HEK293 (cell line): ENCODE measurements around the gene CANT1.

Source experiments
- FEZF1 ChIP-seq: fragments of 450-650 bp; formaldehyde crosslinking; IDR thresholded peaks from 2 replicates; pipeline ENCODE4 v1.5.1; 2016; ENCODE audit warnings: missing biosample characterization, missing genetic modification characterization
- KLF1 ChIP-seq: fragments of 450-650 bp; formaldehyde crosslinking; IDR thresholded peaks from 2 replicates; pipeline ENCODE4 v1.5.1; 2016; ENCODE audit warnings: missing biosample characterization, missing genetic modification characterization
- KLF17 ChIP-seq: fragments of 450-650 bp; formaldehyde crosslinking; IDR thresholded peaks from 2 replicates; pipeline ENCODE4 v1.5.1; 2016; ENCODE audit warnings: missing biosample characterization, missing genetic modification characterization
- KLF8 ChIP-seq: fragments of 450-650 bp; formaldehyde crosslinking; IDR thresholded peaks from 2 replicates; pipeline ENCODE4 v1.5.1; 2016; ENCODE audit warnings: missing biosample characterization, missing genetic modification characterization
- OVOL3 ChIP-seq: fragments of 450-650 bp; formaldehyde crosslinking; IDR thresholded peaks from 2 replicates; pipeline ENCODE4 v1.5.1; 2016; ENCODE audit warnings: missing biosample characterization, missing genetic modification characterization
- PRDM1 ChIP-seq: fragments of 450-650 bp; formaldehyde crosslinking; IDR thresholded peaks from 2 replicates; pipeline ENCODE4; 2016; ENCODE audit warnings: missing biosample characterization, missing genetic modification characterization
- PRDM10 ChIP-seq: fragments of 450-650 bp; formaldehyde crosslinking; IDR thresholded peaks from 2 replicates; pipeline ENCODE4 v1.5.1; 2016; ENCODE audit warnings: missing biosample characterization, missing genetic modification characterization
- REPIN1 ChIP-seq: fragments of 450-650 bp; formaldehyde crosslinking; IDR thresholded peaks from 2 replicates; pipeline ENCODE4 v1.5.1; 2017; ENCODE audit warnings: missing biosample characterization, missing genetic modification characterization, low read depth
- SCRT2 ChIP-seq: fragments of 450-650 bp; formaldehyde crosslinking; IDR thresholded peaks from 2 replicates; pipeline ENCODE4 v1.5.1; 2016; ENCODE audit warnings: missing biosample characterization, missing genetic modification characterization
- ZBTB10 ChIP-seq: fragments of 450-650 bp; formaldehyde crosslinking; IDR thresholded peaks from 2 replicates; pipeline ENCODE4 v1.5.1; 2016; ENCODE audit warnings: missing biosample characterization, missing genetic modification characterization
- ZBTB49 ChIP-seq: fragments of 450-650 bp; formaldehyde crosslinking; IDR thresholded peaks from 2 replicates; pipeline ENCODE4 v1.5.1; 2016; ENCODE audit warnings: missing biosample characterization, missing genetic modification characterization, low read depth
- ZFP41 ChIP-seq: fragments of 450-650 bp; formaldehyde crosslinking; IDR thresholded peaks from 2 replicates; pipeline ENCODE4 v1.5.1; 2016; ENCODE audit warnings: missing biosample characterization, missing genetic modification characterization, borderline replicate concordance
- ZNF10 ChIP-seq: fragments of 450-650 bp; formaldehyde crosslinking; IDR thresholded peaks from 2 replicates; pipeline ENCODE4 v1.5.1; 2017; ENCODE audit warnings: missing biosample characterization, missing genetic modification characterization
- ZNF146 ChIP-seq: fragments of 450-650 bp; formaldehyde crosslinking; IDR thresholded peaks from 2 replicates; pipeline ENCODE4 v1.5.1; 2016; ENCODE audit warnings: missing biosample characterization, missing genetic modification characterization
- ZNF18 ChIP-seq: fragments of 450-650 bp; formaldehyde crosslinking; IDR thresholded peaks from 2 replicates; pipeline ENCODE4 v1.5.1; 2016; ENCODE audit warnings: missing biosample characterization, missing genetic modification characterization
- ZNF280C ChIP-seq: fragments of 450-650 bp; formaldehyde crosslinking; IDR thresholded peaks from 2 replicates; pipeline ENCODE4 v1.5.1; 2016; ENCODE audit warnings: missing biosample characterization, missing genetic modification characterization
- ZNF341 ChIP-seq: fragments of 450-650 bp; formaldehyde crosslinking; IDR thresholded peaks from 2 replicates; pipeline ENCODE4; 2016; ENCODE audit warnings: low read depth, missing biosample characterization, missing genetic modification characterization
- ZNF423 ChIP-seq: fragments of 450-650 bp; formaldehyde crosslinking; IDR thresholded peaks from 2 replicates; pipeline ENCODE4 v1.5.1; 2016; ENCODE audit warnings: missing biosample characterization, missing genetic modification characterization
- ZNF48 ChIP-seq: fragments of 450-650 bp; formaldehyde crosslinking; IDR thresholded peaks from 2 replicates; pipeline ENCODE4 v1.5.1; 2016; ENCODE audit warnings: missing biosample characterization, missing genetic modification characterization
- ZNF529 ChIP-seq: fragments of 450-650 bp; formaldehyde crosslinking; IDR thresholded peaks from 2 replicates; pipeline ENCODE4 v1.5.1; 2017; ENCODE audit warnings: missing genetic modification characterization, missing biosample characterization; ENCODE audit not compliant: insufficient replicate concordance
- ZNF600 ChIP-seq: fragments of 450-650 bp; formaldehyde crosslinking; IDR thresholded peaks from 2 replicates; pipeline ENCODE4 v1.5.1; 2016; ENCODE audit warnings: missing biosample characterization, missing genetic modification characterization
- ZNF626 ChIP-seq: fragments of 450-650 bp; sonication (Bioruptor Pico); formaldehyde crosslinking; IDR thresholded peaks from 2 replicates; pipeline ENCODE4 v1.5.1; 2018; ENCODE audit warnings: missing biosample characterization, missing genetic modification characterization, inconsistent platforms
- ZNF639 ChIP-seq: fragments of 450-650 bp; formaldehyde crosslinking; IDR thresholded peaks from 2 replicates; pipeline ENCODE4 v1.5.1; 2016; ENCODE audit warnings: missing biosample characterization, missing genetic modification characterization
- ZNF707 ChIP-seq: fragments of 450-650 bp; formaldehyde crosslinking; IDR thresholded peaks from 2 replicates; pipeline ENCODE4 v1.5.1; 2016; ENCODE audit warnings: missing biosample characterization, missing genetic modification characterization
- ZSCAN23 ChIP-seq: fragments of 450-650 bp; formaldehyde crosslinking; IDR thresholded peaks from 2 replicates; pipeline ENCODE4 v1.5.1; 2016; ENCODE audit warnings: missing biosample characterization, missing genetic modification characterization

CANT1 gene

GRCh38 chr17:78962345-78962983 is 47.1 kb downstream of the CANT1 start (continued):
- peak; percentile 74; the same call in 1 of the 2 replicates for TF ChIP-seq ZNF10 (tag by site-specific recombination)
- no peak for TF ChIP-seq OVOL3 (tag by site-specific recombination)
- TF ChIP-seq PRDM10 (tag by site-specific recombination) = 0 out of 2 replicates have a peak, but pooled peaks have one; percentile 11
- no peak for TF ChIP-seq ZBTB49 (tag by site-specific recombination)
- TF ChIP-seq REPIN1 (tag by site-specific recombination) = no peak
- TF ChIP-seq ZNF707 (tag by site-specific recombination) = no peak
- TF ChIP-seq ZNF639 = peak; percentile 49; the same call in 1 of the 2 replicates
- TF ChIP-seq ZNF48 (tag by site-specific recombination) = no peak
- TF ChIP-seq KLF8 (tag by site-specific recombination) = no peak
- peak; percentile 72 for TF ChIP-seq FEZF1 (tag by site-specific recombination)
- no peak for TF ChIP-seq SCRT2 (tag by site-specific recombination)
- TF ChIP-seq ZNF280C = no peak
- no peak for TF ChIP-seq ZNF529
- no peak for TF ChIP-seq ZNF18
- TF ChIP-seq ZFP41 (tag by site-specific recombination) = no peak
- no peak for TF ChIP-seq ZNF341
- no peak for TF ChIP-seq KLF1 (tag by site-specific recombination)
- no peak for TF ChIP-seq ZNF626
- no peak for TF ChIP-seq ZSCAN23 (tag by site-specific recombination)
- TF ChIP-seq ZNF146 = no peak
- TF ChIP-seq ZBTB10 (tag by site-specific recombination) = no peak
- peak; percentile 41; the same call in 1 of the 2 replicates for TF ChIP-seq KLF17
- peak; percentile 22; the same call in 1 of the 2 replicates for TF ChIP-seq ZNF600 (tag by site-specific recombination)
- TF ChIP-seq ZNF423 (tag by site-specific recombination) = no peak
- no peak for TF ChIP-seq PRDM1 (tag by site-specific recombination)
